A172 (cell line): ENCODE measurements around the gene XCR1. TPM values are rescaled to one million over a fixed set of nuclear protein-coding genes. Genes with fewer than 3 reads are reported as not detected.

ENCODE experiments used
- total RNA-seq: library from RNA; depleted of rRNA; stranded (reverse); fragments of >200 nt; shearing (Covaris generic); gene quantifications from 2 replicates; pipeline ENCODE4 v1.2.3, GENCODE V29; 2014; rRNA removed

XCR1 gene
- total RNA-seq, 1 experiment from 2014 or later: not detected

Other genes starting within 250 kb of the XCR1 start
- not detected in 2 replicates for gene SLC6A20, start 230.9 kb downstream of the XCR1 start, total RNA-seq
- gene LZTFL1, start 185.4 kb downstream of the XCR1 start, total RNA-seq: 14.9 and 20.3 TPM in 2 replicates
- not detected in 2 replicates for gene CCR9, start 140.9 kb downstream of the XCR1 start, total RNA-seq
- not detected in 2 replicates for gene CXCR6, start 84.0 kb downstream of the XCR1 start, total RNA-seq
- 6.3 and 7.3 TPM in 2 replicates for gene FYCO1, start 31.7 kb downstream of the XCR1 start, total RNA-seq
- not detected in 2 replicates for gene CCR1, start 180.8 kb upstream of the XCR1 start, total RNA-seq
- not detected in 2 replicates for gene CCR3, start 215.0 kb upstream of the XCR1 start, total RNA-seq